ENCODE measurements around the gene ARMC5. TPM values are rescaled to one million over a fixed set of nuclear protein-coding genes. Genes with fewer than 3 reads are reported as not detected.

The ARMC5 gene
- polyA plus RNA-seq, 1 experiment = 6.4 TPM

- CTCF ChIA-PET = no interaction called here
- POLR2A ChIA-PET = no interaction called here
- H3K36me3 ChIP-seq (ENCODE audit: control insufficient read depth, insufficient read depth, low read length) = no peaks in the 10 kb centered on the region
- peaks cover 1% of the 10 kb centered on the region; the same call in 1 of the 2 replicates for H3K27me3 ChIP-seq (ENCODE audit: control insufficient read depth, insufficient read depth, low read length)
- no peak for TF ChIP-seq CTCF (IDR thresholded peaks at IDR 0.05; ENCODE audit: insufficient read depth, low read depth, low read length)
- no peak overlapping the region for H3K4me3 ChIP-seq (ENCODE audit: low read depth, low read length)
- no peak for DNase-seq (ENCODE audit: low read depth)
Measured at GRCh38 chr16:31513884-31514283, 54.6 kb downstream of the ARMC5 start.

Other genes with a start within 250 kb of the ARMC5 start
- not detected in 2 replicates for gene TRIM72, start 245.4 kb upstream of the ARMC5 start, polyA plus RNA-seq (2011; rRNA removed)
- gene PYDC1, start 242.4 kb upstream of the ARMC5 start, polyA plus RNA-seq (2011; rRNA removed) = not detected in 2 replicates
- not detected in 2 replicates for gene ITGAM, start 199.5 kb upstream of the ARMC5 start, polyA plus RNA-seq (2011; rRNA removed)
- not detected in 2 replicates for gene ITGAX, start 104.3 kb upstream of the ARMC5 start, polyA plus RNA-seq (2011; rRNA removed)
- not detected in 2 replicates for gene ITGAD, start 66.2 kb upstream of the ARMC5 start, polyA plus RNA-seq (2011; rRNA removed)
- not detected in 2 replicates for gene COX6A2, start 31.1 kb upstream of the ARMC5 start, polyA plus RNA-seq (2011; rRNA removed)
- gene ZNF843, start 16.7 kb upstream of the ARMC5 start, polyA plus RNA-seq (2011; rRNA removed) = 0.56 and 0.87 TPM in 2 replicates
- 56.4 and 92.3 TPM in 2 replicates for gene TGFB1I1, start 12.7 kb downstream of the ARMC5 start, polyA plus RNA-seq (2011; rRNA removed)
- not detected in 2 replicates for gene SLC5A2, start 23.6 kb downstream of the ARMC5 start, polyA plus RNA-seq (2011; rRNA removed)
- gene RUSF1, start 48.9 kb downstream of the ARMC5 start, polyA plus RNA-seq (2011; rRNA removed) = 35.2 and 56.4 TPM in 2 replicates
- not detected in 2 replicates for gene AHSP, start 68.4 kb downstream of the ARMC5 start, polyA plus RNA-seq (2011; rRNA removed)

Measured in BJ (cell line).